AG09319 (cell line): ENCODE data around the gene TOB2.
A peak's percentile ranks its signal among the peaks of the same experiment; 100 is the strongest.

Experiments used
- DNase-seq: peaks from one replicate; pipeline ENCODE4 v3.0.0-alpha.2; 2010; ENCODE audit warnings: low read depth; ENCODE audit errors: extremely low read depth
- TF ChIP-seq, protein P1 (sequence below): IDR thresholded peaks from 2 replicates; pipeline ENCODE4 v1.5.1; 2011; ENCODE audit warnings: low read depth, mild to moderate bottlenecking, inconsistent platforms, low read length, moderate library complexity

TOB2 gene

DNA sequence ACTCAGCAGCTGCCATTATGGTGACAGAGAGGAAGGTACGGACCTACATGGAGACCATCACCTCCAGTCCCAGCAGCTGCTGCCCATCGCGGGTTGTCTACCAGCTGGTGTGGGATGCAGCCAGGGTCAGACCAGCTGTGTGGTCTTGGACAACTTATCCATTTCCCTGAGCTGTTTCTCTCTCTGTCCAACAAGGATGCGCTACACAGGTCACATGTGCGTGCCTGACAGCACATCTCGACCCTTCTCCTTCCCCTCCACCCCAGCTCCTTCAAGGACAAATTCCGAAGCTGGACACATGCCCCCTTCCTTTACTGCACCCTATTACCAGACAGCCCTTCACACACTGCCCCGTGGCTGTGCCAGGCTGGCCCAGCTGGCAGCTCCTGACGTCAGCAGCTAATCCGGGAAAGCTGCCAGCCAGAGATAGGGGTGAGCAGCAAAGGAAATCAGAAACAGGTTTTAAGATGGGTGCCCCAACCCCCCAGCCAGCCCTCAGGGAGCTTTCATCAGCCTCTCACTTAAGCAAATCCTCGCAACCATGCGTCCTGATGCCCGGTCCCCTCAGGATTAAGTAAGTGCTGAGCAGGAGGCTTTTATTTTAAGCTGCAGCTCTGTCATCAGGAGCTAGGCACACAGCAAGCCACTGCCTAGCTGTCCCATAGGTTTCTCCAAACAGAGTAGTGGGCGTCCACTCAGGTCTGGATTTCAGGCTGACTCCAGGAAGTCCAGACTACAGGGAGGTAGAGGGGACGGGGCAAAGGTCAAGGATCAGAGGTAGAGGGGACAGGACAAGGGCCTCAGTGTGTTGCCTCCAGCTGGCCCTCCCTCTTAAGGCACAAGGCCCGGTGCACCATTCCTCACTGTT lies 44.6 kb downstream of the TOB2 start:
- DNase-seq, result peak; percentile 94

DNA sequence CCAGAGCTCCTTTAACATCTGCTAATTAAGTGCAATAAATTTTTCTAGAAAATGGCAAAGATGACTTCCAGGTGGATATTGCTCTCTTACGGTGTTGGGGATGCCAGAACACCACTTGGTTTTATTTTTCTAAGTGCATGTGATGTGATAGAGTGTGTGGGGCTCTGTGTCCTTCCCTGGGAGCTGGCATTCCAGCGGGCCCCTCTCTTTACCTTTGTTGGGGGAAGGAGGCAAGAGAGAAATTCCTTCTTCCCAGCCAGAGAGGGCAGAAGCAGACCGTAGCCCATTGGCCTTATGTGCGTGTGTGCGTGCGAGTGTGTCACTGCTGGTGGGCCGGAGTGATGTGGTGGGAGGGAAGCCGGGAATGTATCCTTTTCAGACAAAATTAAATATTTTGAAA lies 47.7 kb downstream of the TOB2 start:
- TF ChIP-seq, protein P1, sequence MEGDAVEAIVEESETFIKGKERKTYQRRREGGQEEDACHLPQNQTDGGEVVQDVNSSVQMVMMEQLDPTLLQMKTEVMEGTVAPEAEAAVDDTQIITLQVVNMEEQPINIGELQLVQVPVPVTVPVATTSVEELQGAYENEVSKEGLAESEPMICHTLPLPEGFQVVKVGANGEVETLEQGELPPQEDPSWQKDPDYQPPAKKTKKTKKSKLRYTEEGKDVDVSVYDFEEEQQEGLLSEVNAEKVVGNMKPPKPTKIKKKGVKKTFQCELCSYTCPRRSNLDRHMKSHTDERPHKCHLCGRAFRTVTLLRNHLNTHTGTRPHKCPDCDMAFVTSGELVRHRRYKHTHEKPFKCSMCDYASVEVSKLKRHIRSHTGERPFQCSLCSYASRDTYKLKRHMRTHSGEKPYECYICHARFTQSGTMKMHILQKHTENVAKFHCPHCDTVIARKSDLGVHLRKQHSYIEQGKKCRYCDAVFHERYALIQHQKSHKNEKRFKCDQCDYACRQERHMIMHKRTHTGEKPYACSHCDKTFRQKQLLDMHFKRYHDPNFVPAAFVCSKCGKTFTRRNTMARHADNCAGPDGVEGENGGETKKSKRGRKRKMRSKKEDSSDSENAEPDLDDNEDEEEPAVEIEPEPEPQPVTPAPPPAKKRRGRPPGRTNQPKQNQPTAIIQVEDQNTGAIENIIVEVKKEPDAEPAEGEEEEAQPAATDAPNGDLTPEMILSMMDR, result no peak
- DNase-seq, result no peak

More for the DNA sequence above, 44.6 kb downstream of the TOB2 start:
- TF ChIP-seq, protein P1, result no peak

DNA sequence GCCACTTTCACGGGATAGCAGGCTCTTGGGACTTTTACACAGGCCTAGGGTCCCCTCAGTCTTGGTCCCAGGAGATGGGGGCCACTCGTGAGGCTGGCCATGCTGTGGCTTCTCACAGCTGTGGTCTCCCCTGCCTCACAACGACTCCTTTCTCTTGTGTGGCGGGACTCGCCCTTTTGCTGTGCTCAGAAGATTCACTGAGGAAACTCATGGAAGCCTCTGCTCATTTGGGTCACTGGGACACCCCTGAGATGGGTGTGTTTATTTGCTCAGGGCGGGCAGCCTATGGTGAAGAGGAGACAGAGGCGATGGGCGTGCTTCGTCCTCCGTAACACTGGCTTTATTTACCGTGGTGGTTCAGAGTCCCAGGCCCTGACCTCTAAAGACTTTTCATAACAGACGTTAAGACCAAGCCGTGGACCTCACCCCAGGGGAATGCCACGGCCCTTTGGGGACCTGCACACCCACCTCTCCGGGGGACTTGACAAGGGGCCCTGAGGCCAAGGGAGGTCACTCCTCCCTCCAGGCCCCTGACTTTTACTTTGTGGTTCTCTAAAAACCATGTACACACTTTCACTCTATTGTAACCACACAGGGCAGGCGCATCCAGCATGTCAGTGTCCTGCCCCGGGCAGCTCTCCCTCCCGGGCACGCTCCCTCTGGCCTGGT lies 49.3 kb downstream of the TOB2 start:
- TF ChIP-seq, protein P1, result no peak
- no peak for DNase-seq

DNA sequence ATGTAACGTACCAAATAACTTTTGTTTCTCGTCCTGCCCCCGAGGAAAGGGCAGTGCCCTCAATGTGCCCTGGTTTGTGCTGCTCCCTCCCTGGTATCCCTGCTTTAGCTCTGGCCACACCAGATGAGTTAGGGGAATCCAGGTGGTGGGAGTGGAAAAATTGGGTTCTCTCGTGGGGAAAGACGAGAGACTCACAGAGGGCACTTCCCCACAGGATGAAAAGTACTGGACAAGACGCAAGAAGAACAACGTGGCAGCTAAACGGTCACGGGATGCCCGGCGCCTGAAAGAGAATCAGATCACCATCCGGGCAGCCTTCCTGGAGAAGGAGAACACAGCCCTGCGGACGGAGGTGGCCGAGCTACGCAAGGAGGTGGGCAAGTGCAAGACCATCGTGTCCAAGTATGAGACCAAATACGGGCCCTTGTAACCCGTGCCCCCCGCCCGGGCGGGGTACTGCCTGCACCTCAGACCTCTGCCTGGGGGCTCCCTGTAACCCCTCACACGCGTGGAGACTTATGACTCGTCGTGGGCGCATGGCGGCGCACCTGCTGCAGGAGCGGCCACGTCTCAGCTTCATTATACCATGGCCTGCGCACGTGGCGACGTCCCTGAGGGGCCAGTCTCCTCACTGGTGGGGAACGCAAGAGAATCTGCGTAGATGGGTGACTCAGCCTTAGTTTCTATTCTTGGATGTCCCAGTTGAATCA lies 50.9 kb downstream of the TOB2 start:
- no peak for DNase-seq
- TF ChIP-seq, protein P1, result no peak

DNA sequence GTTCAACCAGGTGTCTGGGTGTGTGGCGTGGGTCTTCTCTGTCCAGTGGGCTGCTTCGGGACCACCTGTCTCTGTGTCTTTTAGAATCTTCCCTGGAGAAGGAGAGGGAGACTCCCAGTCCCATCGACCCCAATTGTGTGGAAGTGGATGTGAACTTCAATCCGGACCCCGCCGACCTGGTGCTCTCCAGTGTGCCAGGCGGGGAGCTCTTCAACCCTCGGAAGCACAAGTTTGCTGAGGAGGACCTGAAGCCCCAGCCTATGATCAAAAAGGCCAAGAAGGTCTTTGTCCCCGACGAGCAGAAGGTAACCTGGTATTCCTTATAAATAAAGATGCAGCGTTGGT lies 52.6 kb downstream of the TOB2 start:
- TF ChIP-seq, protein P1, result no peak

DNA sequence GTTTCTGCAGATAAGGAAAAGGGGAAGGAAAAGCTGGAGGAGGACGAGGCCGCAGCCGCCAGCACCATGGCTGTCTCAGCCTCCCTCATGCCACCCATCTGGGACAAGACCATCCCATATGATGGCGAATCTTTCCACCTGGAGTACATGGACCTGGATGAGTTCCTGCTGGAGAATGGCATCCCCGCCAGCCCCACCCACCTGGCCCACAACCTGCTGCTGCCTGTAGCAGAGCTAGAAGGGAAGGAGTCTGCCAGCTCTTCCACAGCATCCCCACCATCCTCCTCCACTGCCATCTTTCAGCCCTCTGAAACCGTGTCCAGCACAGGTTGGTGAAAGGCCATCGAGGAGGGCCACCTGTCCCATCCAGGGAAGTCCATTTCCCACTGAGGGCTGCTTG lies 59.3 kb downstream of the TOB2 start:
- TF ChIP-seq, protein P1, result no peak
- DNase-seq, result no peak

More for the DNA sequence above, 52.6 kb downstream of the TOB2 start:
- no peak for DNase-seq

DNA sequence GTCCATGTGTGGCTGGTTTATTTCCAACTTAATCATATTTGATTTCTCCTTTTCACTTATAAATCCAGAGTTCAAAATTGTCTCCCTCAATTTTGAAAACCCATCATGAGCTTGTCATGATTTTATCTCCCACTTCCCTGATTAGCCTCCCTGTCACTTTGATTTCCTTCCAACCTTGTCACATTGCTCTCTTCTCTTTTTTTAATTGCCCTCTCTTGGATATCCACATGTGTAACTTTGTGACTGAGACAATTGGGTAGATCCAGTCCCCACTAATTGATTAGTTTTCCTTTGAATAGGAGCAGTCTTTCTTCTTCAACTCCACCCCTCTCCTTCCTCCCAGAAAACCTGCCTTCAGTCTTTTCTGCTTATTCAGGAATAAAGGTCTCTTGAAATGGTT lies 62.5 kb downstream of the TOB2 start:
- DNase-seq, result no peak
- TF ChIP-seq, protein P1, result no peak
